ENCODE results near the gene YY1AP1.
"Not testable (repeated sequence)": the region's sequence is repeated elsewhere in the genome, so short reads cannot be mapped to it uniquely, and the experiment has no call there.

YY1AP1 gene

DNA sequence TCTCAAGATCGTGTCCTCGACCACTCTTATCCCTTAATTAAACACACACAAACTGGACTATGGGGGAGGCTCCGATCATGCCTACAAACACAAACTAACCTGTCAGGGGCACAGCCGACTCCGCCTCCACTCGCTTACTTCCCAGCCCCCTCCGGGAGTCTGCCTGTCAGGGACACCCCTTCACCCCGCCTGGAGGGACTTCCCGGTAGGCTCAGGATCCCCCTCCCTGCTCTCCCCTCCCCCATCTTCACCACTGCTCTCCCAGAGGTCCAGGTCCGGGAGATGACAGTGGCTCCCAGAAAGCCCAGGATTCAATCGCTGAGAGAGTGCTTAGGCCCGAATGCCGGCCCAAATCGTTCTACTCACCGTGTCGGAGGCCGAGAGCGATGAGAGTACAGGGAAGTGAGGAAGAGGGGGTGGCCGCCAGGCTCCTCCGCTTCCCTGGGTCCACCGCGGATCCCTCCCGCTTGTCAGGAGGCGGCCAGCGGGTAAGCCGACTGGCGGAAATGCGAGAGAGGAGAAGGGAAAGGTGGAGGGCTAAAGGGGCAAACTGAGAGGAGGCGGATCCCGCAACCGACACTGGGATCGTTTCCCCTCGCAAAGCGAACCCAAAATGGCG lies 760 bp downstream of the YY1AP1 start:
- Mint-ChIP-seq H3K27ac (peak overlapping the region; percentile 92 to 95), H3K4me3 (peak overlapping the region; percentile 94 to 98), H3K4me1 (ENCODE audit: low read depth in 2 of 2) (peaks cover 44 to 63% of the 10 kb centered on the region in 2 donors), H3K36me3 (ENCODE audit: insufficient read depth) (peaks cover 40% of the 10 kb centered on the region)
- DNase-seq (peak in 1 of 3 experiments; percentile 56), ATAC-seq (replicated peaks) (peak; percentile 16)
- not testable (repeated sequence) for H3K27me3 Mint-ChIP-seq, H3K9me3 Mint-ChIP-seq

DNA sequence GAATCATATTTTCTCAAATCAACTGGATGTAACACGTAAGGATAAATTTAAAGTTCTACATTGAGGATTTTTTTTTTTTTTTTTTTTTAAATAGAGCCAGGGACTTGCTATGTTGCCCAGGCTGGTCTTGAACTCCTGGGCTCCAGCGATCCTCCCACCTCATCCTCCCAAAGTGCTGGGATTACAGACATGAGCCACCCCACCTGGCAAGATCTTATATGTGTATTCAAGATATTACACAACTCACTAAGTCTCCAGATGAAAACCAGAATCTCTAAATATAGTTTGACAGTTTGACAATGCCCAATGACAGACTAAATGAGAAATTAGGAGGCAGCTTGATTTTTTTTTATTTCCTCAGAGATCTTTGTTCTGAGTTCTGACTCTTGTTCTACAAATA lies 6.8 kb downstream of the YY1AP1 start:
- Mint-ChIP-seq H3K4me1 (ENCODE audit: low read depth in 2 of 2) (peaks cover 22 to 46% of the 10 kb centered on the region in 2 donors), H3K4me3 (no peak overlapping the region), H3K36me3 (ENCODE audit: insufficient read depth) (peaks cover 59% of the 10 kb centered on the region), H3K27ac (peak overlapping the region in 1 of 2 donors; percentile 59), H3K9me3 (no peaks in the 10 kb centered on the region), H3K27me3 (no peaks in the 10 kb centered on the region)
- ATAC-seq (replicated peaks) (no peak), DNase-seq (no peak)

DNA sequence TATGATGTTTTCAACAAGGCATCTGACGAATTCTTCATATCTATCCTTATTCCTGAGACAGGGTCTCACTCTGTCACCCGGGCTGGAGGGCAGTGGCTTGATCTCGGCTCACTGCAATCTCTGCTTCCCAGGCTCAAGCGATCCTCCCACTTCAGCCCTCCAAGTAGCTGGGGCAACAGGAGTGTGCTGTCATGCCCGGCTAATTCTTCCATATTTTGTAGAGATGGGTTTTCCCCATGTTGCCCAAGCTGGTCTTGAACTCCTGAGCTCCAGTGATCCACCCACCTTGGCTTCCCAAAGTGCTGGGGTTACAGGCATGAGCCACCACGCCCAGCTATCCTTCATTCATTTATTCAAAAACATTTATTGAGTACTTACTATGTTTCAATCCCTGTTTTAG lies 8.0 kb downstream of the YY1AP1 start:
- no peaks in the 10 kb centered on the region for H3K27me3 Mint-ChIP-seq
- ATAC-seq (replicated peaks) (no peak), DNase-seq (no peak)
- H3K27ac Mint-ChIP-seq = peak overlapping the region in 1 of 2 donors; percentile 59
- H3K36me3 Mint-ChIP-seq (ENCODE audit: insufficient read depth) = peaks cover 63% of the 10 kb centered on the region
- no peak overlapping the region for H3K4me3 Mint-ChIP-seq
- H3K4me1 Mint-ChIP-seq (ENCODE audit: low read depth in 2 of 2) = peaks cover 16 to 38% of the 10 kb centered on the region in 2 donors
- H3K9me3 Mint-ChIP-seq = no peaks in the 10 kb centered on the region

DNA sequence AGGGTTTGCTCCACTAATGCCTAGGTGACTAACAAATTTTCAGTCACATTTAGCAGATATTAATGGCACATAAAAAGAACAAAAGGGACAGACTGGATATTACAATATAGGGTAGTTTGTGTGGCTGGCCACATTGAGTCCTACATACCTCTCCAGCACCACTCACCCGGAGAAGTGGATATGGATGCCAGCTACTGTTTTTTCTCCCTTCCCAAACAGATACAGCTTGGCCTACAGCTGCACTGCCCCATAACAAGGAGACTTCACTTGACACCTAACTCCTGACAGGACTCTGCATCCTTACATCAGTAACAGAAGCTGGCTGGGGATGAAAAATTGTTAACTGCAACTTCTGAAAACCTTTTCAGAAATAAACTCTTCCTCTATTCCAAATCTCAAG lies 9.6 kb downstream of the YY1AP1 start:
- Mint-ChIP-seq H3K36me3 (ENCODE audit: insufficient read depth) (peaks cover 72% of the 10 kb centered on the region), H3K4me1 (ENCODE audit: low read depth in 2 of 2) (peaks cover 9 to 23% of the 10 kb centered on the region in 2 donors)
- ATAC-seq (replicated peaks); H3K27me3 Mint-ChIP-seq; DNase-seq; H3K4me3 Mint-ChIP-seq; H3K27ac Mint-ChIP-seq; H3K9me3 Mint-ChIP-seq: not testable (repeated sequence)

DNA sequence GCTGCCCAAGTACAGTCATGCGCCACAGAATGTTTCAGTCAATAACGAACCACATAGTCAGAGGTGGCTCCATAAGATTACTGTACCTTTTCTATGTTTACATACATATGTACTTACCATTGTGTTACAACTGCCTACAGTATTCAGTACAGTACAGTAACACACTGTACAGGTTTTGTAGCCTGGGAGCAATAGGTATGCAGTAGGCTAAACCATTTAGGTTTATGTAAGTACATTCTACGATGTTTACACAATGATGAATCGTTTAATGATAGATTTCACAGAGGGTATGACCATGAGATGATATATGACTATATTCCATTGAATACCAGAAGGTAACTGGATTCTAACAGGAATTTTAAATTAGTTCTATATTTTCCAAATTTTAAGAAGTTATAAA lies 10.5 kb downstream of the YY1AP1 start:
- DNase-seq = no peak
- Mint-ChIP-seq H3K27ac (peak overlapping the region in 1 of 2 donors; percentile 24), H3K27me3 (no peaks in the 10 kb centered on the region), H3K4me3 (no peak overlapping the region), H3K36me3 (ENCODE audit: insufficient read depth) (peaks cover 81% of the 10 kb centered on the region), H3K9me3 (no peaks in the 10 kb centered on the region), H3K4me1 (ENCODE audit: low read depth in 2 of 2) (peaks cover 2 to 16% of the 10 kb centered on the region in 2 donors)
- ATAC-seq (replicated peaks) = no peak

DNA sequence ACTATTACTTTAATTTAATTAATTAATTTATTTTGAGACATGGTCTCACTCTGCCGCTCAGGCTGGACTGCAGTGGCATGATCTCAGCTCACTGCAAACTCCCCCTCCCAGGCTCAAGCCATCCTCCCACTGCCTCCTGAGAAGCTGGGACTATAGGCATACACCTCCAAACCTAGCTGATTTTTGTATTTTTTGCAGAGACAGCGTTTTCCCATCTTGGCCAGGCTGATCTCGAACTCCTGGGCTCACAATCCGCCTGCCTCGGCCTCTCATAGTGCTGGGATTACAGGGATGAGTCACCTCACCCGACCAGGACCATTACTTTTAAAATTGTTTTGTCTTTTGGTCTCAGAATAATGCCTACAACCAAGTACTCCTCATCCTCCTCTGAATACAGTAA lies 15.6 kb downstream of the YY1AP1 start:
- ATAC-seq (replicated peaks) (no peak), DNase-seq (no peak)
- H3K36me3 Mint-ChIP-seq (ENCODE audit: insufficient read depth) = peaks cover 95% of the 10 kb centered on the region
- H3K4me3 Mint-ChIP-seq = no peak overlapping the region
- no peaks in the 10 kb centered on the region for H3K9me3 Mint-ChIP-seq
- peaks cover 0 to 4% of the 10 kb centered on the region in 2 donors for H3K4me1 Mint-ChIP-seq (ENCODE audit: low read depth in 2 of 2)
- H3K27ac Mint-ChIP-seq = peak overlapping the region in 1 of 2 donors; percentile 65
- no peaks in the 10 kb centered on the region for H3K27me3 Mint-ChIP-seq

DNA sequence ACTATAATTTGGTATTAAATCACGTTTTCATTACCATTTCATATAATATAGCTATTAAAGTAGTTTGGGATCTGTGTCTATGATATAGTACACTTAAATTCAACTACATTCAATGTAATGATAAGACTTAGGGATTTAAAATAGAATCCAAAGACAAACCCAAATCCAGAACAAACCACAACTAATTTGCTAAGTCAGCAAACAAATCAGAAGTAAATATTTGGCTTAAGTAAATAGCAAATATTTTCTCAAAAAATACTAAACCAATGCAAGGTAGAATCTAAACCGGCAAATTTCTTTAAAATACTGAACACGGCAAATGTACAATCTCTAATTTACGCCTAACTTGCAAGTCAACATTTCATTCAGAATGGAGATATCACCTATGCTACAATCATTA lies 16.8 kb downstream of the YY1AP1 start:
- peaks cover 94% of the 10 kb centered on the region for H3K36me3 Mint-ChIP-seq (ENCODE audit: insufficient read depth)
- ATAC-seq (replicated peaks) (no peak), DNase-seq (no peak)
- no peaks in the 10 kb centered on the region for H3K9me3 Mint-ChIP-seq
- H3K27ac Mint-ChIP-seq = peak overlapping the region; percentile 45 to 73
- peaks cover 0 to 2% of the 10 kb centered on the region in 2 donors for H3K4me1 Mint-ChIP-seq (ENCODE audit: low read depth in 2 of 2)
- H3K4me3 Mint-ChIP-seq = no peak overlapping the region
- no peaks in the 10 kb centered on the region for H3K27me3 Mint-ChIP-seq

DNA sequence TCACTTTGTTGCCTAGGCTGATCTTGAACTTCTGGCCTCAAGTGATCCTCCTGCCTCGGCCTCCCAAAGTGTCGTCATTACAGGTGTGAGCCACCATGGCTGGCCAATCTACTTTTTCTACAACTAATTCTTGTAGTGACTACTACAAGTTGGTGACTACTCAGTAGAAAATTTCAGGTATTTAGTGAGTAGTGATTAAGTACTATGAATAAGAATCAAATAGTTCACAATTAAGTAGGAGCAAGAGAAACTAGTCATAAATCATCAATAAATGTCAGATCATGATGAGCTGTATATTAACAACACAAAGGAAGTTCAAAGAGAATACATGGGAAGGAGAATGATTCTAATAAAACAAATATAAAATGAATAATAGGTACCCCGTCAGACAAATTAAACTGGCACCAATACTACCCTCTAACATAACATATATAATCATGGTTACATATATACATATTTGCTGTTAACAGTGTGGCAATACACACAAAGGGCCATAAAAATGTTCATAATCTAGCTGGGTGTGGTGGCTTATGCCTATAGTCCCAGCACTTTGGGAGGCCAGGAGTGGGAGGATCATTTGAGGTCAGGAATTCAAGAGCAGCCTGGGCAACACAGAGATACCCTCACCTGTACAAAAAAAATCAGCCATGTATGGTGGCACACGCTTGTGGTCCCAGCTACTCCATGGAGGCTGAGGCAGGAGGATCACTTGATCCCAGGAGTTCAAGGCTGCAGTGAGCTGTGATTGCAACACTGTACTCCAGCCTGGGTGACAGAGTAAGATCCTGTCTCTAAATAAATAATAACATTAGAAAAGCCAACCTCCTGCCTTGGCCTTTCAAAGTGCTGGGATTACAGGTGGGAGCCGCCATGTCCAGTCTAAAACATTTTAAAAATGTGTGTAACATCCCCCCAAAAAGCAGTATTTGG lies 19.1 kb downstream of the YY1AP1 start:
- peak overlapping the region; percentile 24 to 35 for H3K27ac Mint-ChIP-seq
- peaks cover 93% of the 10 kb centered on the region for H3K36me3 Mint-ChIP-seq (ENCODE audit: insufficient read depth)
- H3K4me3 Mint-ChIP-seq = no peak overlapping the region

DNA sequence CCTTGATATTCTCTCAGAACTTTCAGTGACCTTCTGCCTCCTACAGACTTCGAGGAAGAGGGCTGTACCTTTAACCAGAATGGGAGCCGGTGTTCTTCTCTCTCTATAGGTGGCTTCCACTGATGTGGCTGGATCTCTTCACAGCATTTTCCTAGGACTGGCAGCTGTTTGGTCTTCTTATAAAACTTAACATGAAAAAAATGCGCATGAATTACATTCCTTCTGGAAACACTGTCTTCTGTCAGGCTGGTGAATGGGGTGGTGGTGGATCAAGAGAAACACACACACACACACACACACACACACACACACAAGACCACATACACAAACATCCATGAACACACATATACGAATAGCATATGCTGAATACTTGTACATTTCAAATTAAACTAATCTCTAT lies 27.3 kb downstream of the YY1AP1 start:
- DNase-seq; H3K27me3 Mint-ChIP-seq; H3K4me3 Mint-ChIP-seq; ATAC-seq (replicated peaks); H3K4me1 Mint-ChIP-seq (ENCODE audit: low read depth in 2 of 2); H3K27ac Mint-ChIP-seq; H3K9me3 Mint-ChIP-seq: not testable (repeated sequence)
- H3K36me3 Mint-ChIP-seq (ENCODE audit: insufficient read depth) = peaks cover 86% of the 10 kb centered on the region

More for the DNA sequence above, 19.1 kb downstream of the YY1AP1 start:
- ATAC-seq (replicated peaks) = no peak
- Mint-ChIP-seq H3K27me3 (no peaks in the 10 kb centered on the region), H3K9me3 (no peaks in the 10 kb centered on the region), H3K4me1 (ENCODE audit: low read depth in 2 of 2) (no peaks in the 10 kb centered on the region)
- no peak for DNase-seq

DNA sequence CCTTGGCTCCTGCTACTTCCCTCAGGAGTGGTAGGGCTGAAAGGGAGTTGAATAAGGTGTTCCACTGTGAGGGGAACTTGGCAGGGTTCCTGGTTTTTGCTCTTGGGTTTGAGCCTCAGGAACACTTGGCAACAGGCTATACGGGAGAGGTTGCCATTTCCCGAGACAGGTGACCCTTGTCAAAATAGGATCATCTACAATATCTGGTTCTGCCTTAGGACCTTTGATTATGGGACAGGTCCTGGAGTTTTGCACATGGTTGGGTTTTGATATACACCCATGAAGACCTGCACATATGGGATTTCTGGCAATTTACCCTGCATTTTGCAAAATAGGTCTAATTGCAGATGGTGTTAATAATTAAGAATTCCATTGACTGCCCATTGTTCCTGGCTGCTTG lies 31.1 kb downstream of the YY1AP1 start:
- Mint-ChIP-seq H3K4me3 (no peak overlapping the region), H3K4me1 (ENCODE audit: low read depth in 2 of 2) (peaks cover 0 to 5% of the 10 kb centered on the region in 2 donors), H3K27ac (no peak overlapping the region), H3K9me3 (no peaks in the 10 kb centered on the region), H3K27me3 (no peaks in the 10 kb centered on the region), H3K36me3 (ENCODE audit: insufficient read depth) (peaks cover 48% of the 10 kb centered on the region)
- ATAC-seq (replicated peaks) (no peak), DNase-seq (no peak)

DNA sequence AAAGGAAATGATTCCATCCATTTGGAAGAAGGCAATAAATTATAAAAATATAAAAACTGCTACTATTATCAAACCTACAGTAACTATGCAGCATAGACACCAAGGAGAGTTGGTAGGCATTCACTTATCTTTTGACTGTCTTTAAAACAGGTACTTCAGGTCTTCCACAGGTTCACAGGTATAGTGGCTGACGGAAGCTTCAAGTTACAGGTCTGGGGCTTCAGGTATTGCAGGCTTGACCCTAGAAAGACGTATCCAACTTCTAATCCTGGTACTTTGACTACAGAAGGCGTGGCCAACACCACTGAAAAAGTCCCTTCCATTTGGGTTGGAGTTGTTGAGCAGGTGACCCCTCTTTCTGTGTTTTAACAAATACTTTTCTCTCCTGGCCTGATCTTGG lies 35.6 kb downstream of the YY1AP1 start:
- H3K27ac Mint-ChIP-seq = no peak overlapping the region
- H3K4me3 Mint-ChIP-seq = no peak overlapping the region
- no peaks in the 10 kb centered on the region for H3K9me3 Mint-ChIP-seq
- peaks cover 0 to 5% of the 10 kb centered on the region in 2 donors for H3K4me1 Mint-ChIP-seq (ENCODE audit: low read depth in 2 of 2)
- ATAC-seq (replicated peaks) (no peak), DNase-seq (no peak)
- peaks cover 0 to 8% of the 10 kb centered on the region in 2 donors for H3K27me3 Mint-ChIP-seq
- H3K36me3 Mint-ChIP-seq (ENCODE audit: insufficient read depth) = peaks cover 9% of the 10 kb centered on the region

DNA sequence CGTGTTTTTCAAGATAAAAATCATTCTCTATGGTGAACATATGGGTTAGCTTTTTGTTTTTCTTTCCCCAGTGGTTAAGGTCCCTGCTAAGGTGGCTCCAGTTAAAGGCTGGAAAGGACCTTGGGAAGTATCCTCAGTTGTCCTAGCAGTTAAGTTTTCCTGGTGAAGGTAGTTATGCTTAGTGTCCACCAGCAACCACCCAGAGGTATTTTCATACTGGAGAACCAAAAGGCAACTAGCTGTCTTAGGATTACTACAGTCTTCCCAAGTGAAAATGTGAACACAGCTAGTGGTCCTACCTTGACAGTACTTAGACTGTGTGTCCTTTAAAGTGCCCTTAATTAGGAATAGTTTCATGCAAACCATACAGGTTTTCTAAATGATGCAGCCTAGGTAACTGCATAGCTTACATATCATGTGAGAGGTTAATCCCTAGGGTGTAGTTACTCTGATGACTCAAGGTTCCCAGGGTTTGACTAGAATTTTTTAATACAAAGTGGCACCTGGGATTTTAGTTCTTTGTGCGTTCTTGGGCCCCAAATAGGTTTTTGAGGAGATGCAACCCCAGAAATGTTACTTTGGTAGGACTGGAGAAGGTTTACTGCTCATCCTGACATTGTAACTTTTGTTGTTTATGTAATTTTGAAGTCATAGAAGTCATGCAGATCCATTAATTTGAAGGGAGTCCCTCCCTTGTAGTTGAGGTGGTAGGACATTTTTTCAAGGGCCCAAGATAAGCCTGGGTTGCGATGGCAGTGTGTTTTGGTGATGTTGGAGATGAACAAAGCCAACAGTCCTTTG lies 36.5 kb downstream of the YY1AP1 start:
- Mint-ChIP-seq H3K36me3 (ENCODE audit: insufficient read depth) (peaks cover 2% of the 10 kb centered on the region), H3K9me3 (no peaks in the 10 kb centered on the region), H3K27ac (no peak overlapping the region), H3K4me3 (no peak overlapping the region), H3K27me3 (peaks cover 0 to 8% of the 10 kb centered on the region in 2 donors), H3K4me1 (ENCODE audit: low read depth in 2 of 2) (peaks cover 0 to 3% of the 10 kb centered on the region in 2 donors)
- DNase-seq (no peak), ATAC-seq (replicated peaks) (no peak)

DNA sequence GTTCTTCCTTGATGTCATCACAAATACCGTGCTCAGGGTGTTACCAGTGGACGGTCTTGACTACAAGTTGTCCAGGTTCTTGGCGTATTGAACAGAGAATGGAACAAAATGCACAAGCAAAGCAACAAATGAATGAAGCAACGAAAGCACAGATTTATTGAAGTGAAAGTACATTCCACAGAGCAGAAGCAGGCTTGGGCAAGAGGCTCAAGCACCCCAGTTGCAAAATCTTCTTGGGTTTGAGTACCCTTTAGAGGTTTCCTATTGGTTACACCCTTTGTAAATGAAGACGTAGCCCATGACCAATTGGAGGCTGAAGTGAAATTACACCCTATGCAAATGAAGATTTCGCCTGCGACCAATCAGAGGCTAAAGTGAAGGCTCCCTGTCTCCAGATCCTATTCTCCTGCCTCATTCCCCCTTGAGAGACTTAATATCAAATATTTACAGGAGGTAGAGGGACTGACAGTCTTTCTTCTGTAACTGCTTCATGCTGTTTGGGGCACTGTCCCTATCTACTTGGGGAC lies 38.3 kb downstream of the YY1AP1 start:
- H3K27ac Mint-ChIP-seq = no peak overlapping the region
- peaks cover 0 to 8% of the 10 kb centered on the region in 2 donors for H3K27me3 Mint-ChIP-seq
- no peaks in the 10 kb centered on the region for H3K4me1 Mint-ChIP-seq (ENCODE audit: low read depth in 2 of 2)
- no peak for DNase-seq
- no peak for ATAC-seq (replicated peaks)
- H3K9me3 Mint-ChIP-seq = no peaks in the 10 kb centered on the region
- H3K36me3 Mint-ChIP-seq (ENCODE audit: insufficient read depth) = no peaks in the 10 kb centered on the region
- no peak overlapping the region for H3K4me3 Mint-ChIP-seq

All from effector memory CD8-positive, alpha-beta T cell (primary cell).